IMR-90 (cell line): Measurements from ENCODE around the gene DDX41. TPM values are rescaled to one million over a fixed set of nuclear protein-coding genes. Genes with fewer than 3 reads are reported as not detected.

Experiments
- ATAC-seq: fragments of 200-7000 bp; cut with Tn5 transposase; 2 replicates; pipeline ENCODE4 v1.9.1; 2020; ENCODE audit warnings: low read depth, mild to moderate bottlenecking, moderate library complexity
- BruUV-seq: library from RNA; stranded (reverse); fragments of 400-500 nt; replicated peaks from 2 replicates; lab custom pipeline; 2021; lab: Mats Ljungman, UMichigan
- CTCF ChIA-PET: fragments of 300-600 bp; formaldehyde crosslinking; extraction: SDS; loops from one replicate; lab custom pipeline; 2021; ENCODE audit warnings: antibody characterized with exemption; lab: Yijun Ruan, JAX
- POLR2A ChIA-PET: fragments of 300-600 bp; sonication (Branson Sonifier 250); formaldehyde crosslinking; loops from one replicate; lab custom pipeline; 2022; ENCODE audit warnings: antibody characterized with exemption; ENCODE audit not compliant: unreplicated experiment; lab: Charles Lee
- DNase-seq: peaks from one replicate; pipeline ENCODE4 v3.0.0; 2013
- H2AFZ ChIP-seq: replicated peaks from 2 replicates; pipeline ENCODE3; 2013; ENCODE audit warnings: low read length, mild to moderate bottlenecking; ENCODE audit not compliant: poor library complexity
- H2AK5ac ChIP-seq: 2 replicates; pipeline ENCODE4 v1.6.1; 2013; ENCODE audit warnings: low read depth, low read length, inconsistent platforms
- H2AK9ac ChIP-seq: replicated peaks from 2 replicates; pipeline ENCODE3; 2013; ENCODE audit warnings: mild to moderate bottlenecking, low read depth, low read length, moderate library complexity; ENCODE audit not compliant: poor library complexity
- H2BK120ac ChIP-seq: 2 replicates; pipeline ENCODE4 v1.6.1; 2013; ENCODE audit warnings: low read depth, low read length, inconsistent platforms
- H2BK15ac ChIP-seq: 3 replicates; pipeline ENCODE4 v1.6.1; 2013; ENCODE audit warnings: low read depth, low read length, inconsistent platforms
- H2BK20ac ChIP-seq: 2 replicates; pipeline ENCODE4 v1.6.1; 2013; ENCODE audit warnings: low read depth, mild to moderate bottlenecking, inconsistent platforms, low read length, moderate library complexity
- H2BK5ac ChIP-seq: 2 replicates; pipeline ENCODE4 v1.6.1; 2013; ENCODE audit warnings: mild to moderate bottlenecking, low read depth, low read length, inconsistent platforms; ENCODE audit not compliant: poor library complexity, severe bottlenecking
- H3K14ac ChIP-seq: replicated peaks from 2 replicates; pipeline ENCODE4 v1.6.1; 2013; ENCODE audit warnings: low read depth, low read length, inconsistent platforms
- H3K18ac ChIP-seq: 2 replicates; pipeline ENCODE4 v1.6.1; 2013; ENCODE audit warnings: low read depth, low read length, control low read depth
- H3K23ac ChIP-seq: 2 replicates; pipeline ENCODE4 v1.6.1; 2013; ENCODE audit warnings: low read depth, low read length, inconsistent platforms
- H3K27ac ChIP-seq: 2 replicates; pipeline ENCODE4 v1.5.1; 2013; ENCODE audit warnings: mild to moderate bottlenecking, control low read depth, low read length; ENCODE audit not compliant: insufficient read depth
- H3K27me3 ChIP-seq: 2 replicates; pipeline ENCODE4 v1.6.1; 2013; ENCODE audit warnings: low read length; ENCODE audit not compliant: control insufficient read depth, insufficient read depth
- H3K36me3 ChIP-seq: 2 replicates; pipeline ENCODE4 v1.6.1; 2013; ENCODE audit warnings: low read length, mixed read lengths; ENCODE audit not compliant: control insufficient read depth, insufficient read depth
- H3K4ac ChIP-seq: 2 replicates; pipeline ENCODE4 v1.6.1; 2013; ENCODE audit warnings: low read depth, low read length, inconsistent platforms
- H3K4me1 ChIP-seq: 2 replicates; pipeline ENCODE4 v1.6.1; 2013; ENCODE audit warnings: low read length, mixed read lengths; ENCODE audit not compliant: control insufficient read depth, insufficient read depth
- H3K4me2 ChIP-seq: 2 replicates; pipeline ENCODE4 v1.6.1; 2013; ENCODE audit warnings: low read depth, mild to moderate bottlenecking, control low read depth, low read length, moderate library complexity
- H3K4me3 ChIP-seq: 2 replicates; pipeline ENCODE4 v1.5.1; 2013; ENCODE audit warnings: low read depth, mild to moderate bottlenecking, control low read depth, low read length, moderate library complexity; ENCODE audit not compliant: insufficient read depth
- H3K56ac ChIP-seq: 2 replicates; pipeline ENCODE4 v1.6.1; 2013; ENCODE audit warnings: low read length, inconsistent platforms; ENCODE audit not compliant: insufficient read depth; ENCODE audit errors: extremely low read depth
- H3K79me1 ChIP-seq, 2 experiments: 2 replicates each; pipeline ENCODE4 v1.6.1; 2013; ENCODE audit warnings: low read length in 2 of 2, inconsistent platforms in 1 of 2, low read depth in 1 of 2
- H3K9ac ChIP-seq: 2 replicates; pipeline ENCODE4 v1.6.1; 2013; ENCODE audit warnings: low read depth, low read length, control low read depth
- H3K9me1 ChIP-seq: 2 replicates; pipeline ENCODE4 v1.6.1; 2013; ENCODE audit warnings: low read length, inconsistent platforms; ENCODE audit not compliant: insufficient read depth
- H3K9me3 ChIP-seq: 2 replicates; pipeline ENCODE4 v1.6.1; 2013; ENCODE audit warnings: low read length; ENCODE audit not compliant: control insufficient read depth, insufficient read depth
- H4K20me1 ChIP-seq: 2 replicates; pipeline ENCODE4 v1.6.1; 2013; ENCODE audit warnings: low read length, inconsistent platforms; ENCODE audit not compliant: insufficient read depth
- H4K5ac ChIP-seq: 2 replicates; pipeline ENCODE4 v1.6.1; 2013; ENCODE audit warnings: mild to moderate bottlenecking, low read depth, low read length, control low read depth
- H4K8ac ChIP-seq, 2 experiments: 2 replicates each; pipeline ENCODE4 v1.6.1; 2013; ENCODE audit warnings: low read depth in 2 of 2, low read length in 2 of 2, control low read depth in 1 of 2, inconsistent platforms in 1 of 2
- H4K91ac ChIP-seq: 2 replicates; pipeline ENCODE4 v1.6.1; 2013; ENCODE audit warnings: low read depth, low read length, inconsistent platforms; ENCODE audit not compliant: insufficient read depth
- MAZ ChIP-seq: IDR thresholded peaks from 2 replicates; pipeline ENCODE4 v1.6.1; 2012; ENCODE audit warnings: low read depth, mild to moderate bottlenecking, low read length, improper control_type of control experiment, moderate library complexity, borderline replicate concordance
- POLR2A ChIP-seq: IDR thresholded peaks from 2 replicates; pipeline ENCODE4 v1.6.1; 2012; ENCODE audit warnings: mild to moderate bottlenecking, low read depth, low read length
- whole genome bisulfite sequencing, 2 experiments: methylation state at CpG; one replicate each; pipeline versions ENCODE4 v1.1.5 to v1.1.7; 2013; ENCODE audit warnings: missing lambda C conversion rate in 2 of 2; ENCODE audit not compliant: insufficient read length in 1 of 2; ENCODE audit errors: extremely low coverage in 2 of 2; 5-methylcytosine and 5-hydroxymethylcytosine counted together
- dilution Hi-C: fragments of 300-500 bp; cut with HindIII; formaldehyde crosslinking; loops from one replicate; pipeline ENCODE4 v1.14.3; 2018; ENCODE audit warnings: low sequenced_read_pairs; ENCODE audit not compliant: unreplicated experiment
- in situ Hi-C: fragments of 300-500 bp; cut with MboI; formaldehyde crosslinking; loops from 3 replicates; pipeline ENCODE4 v1.14.3; 2019; ENCODE audit warnings: low sequenced_read_pairs, inconsistent platforms, mixed read lengths
- intact Hi-C: fragments of 100-400 bp; cut with micrococcal nuclease; formaldehyde crosslinking; loops from 2 replicates; pipeline ENCODE4 v1.10.0; 2022
- polyA plus RNA-seq, 3 experiments: library from polyadenylated mRNA; depleted of rRNA; stranded (reverse); fragments of >200 nt; gene quantifications; 2 replicates each; pipeline ENCODE4 v1.2.3, GENCODE V29; 2012; ENCODE audit warnings: low replicate concordance in 1 of 3
- total RNA-seq: library from RNA; depleted of rRNA; stranded (reverse); fragments of >200 nt; gene quantifications from 2 replicates; pipeline ENCODE4 v1.2.3, GENCODE V29; 2012

DDX41 gene
- total and polyA plus RNA-seq, 2 of the 4 experiments (the other 2 are of a cell fraction): 130 to 170 TPM

DNA sequence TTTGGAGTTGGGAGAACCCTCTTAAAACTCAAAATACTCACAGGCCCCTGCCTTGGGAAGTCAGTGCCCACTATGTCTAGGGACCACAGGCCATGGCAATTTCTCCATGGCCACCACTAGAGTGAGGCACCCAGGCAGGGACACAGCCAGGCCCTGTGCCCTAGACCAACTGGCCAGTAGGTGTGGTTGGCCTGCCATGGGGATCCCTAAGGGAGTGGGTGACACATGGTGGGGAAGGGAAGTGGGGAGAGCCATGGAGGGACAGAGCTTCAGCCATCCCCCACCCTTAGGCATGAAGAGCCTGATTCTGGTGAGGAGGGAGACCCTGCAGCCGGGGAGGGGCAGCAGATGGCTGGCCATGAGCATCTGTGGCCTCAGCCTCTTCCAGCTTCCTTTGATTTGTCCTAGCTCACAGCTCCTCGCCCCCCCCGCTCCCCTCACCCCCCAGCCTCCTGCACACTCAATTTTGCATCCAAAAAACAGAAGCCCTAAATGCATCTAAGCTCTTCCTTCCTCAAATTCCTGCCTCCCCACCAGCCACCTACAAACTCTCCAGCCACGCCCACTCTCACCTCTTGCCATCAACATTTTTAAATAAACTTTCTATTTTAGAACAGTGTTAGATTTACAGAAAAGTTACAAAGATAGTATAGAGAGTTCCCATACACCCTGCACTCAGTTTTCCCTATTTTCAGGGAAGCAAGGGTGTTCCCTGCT, 41.8 kb downstream of the DDX41 start:
- H4K8ac ChIP-seq: no peak overlapping the region
- H4K91ac ChIP-seq: no peak overlapping the region
- H3K27ac ChIP-seq: no peak overlapping the region
- DNase-seq (no peak), ATAC-seq (no peak)
- no peak overlapping the region for H3K14ac ChIP-seq
- peak overlapping the region; percentile 30; the same call in 1 of the 2 replicates for H3K4ac ChIP-seq
- TF ChIP-seq MAZ (no peak), POLR2A (0 out of 2 replicates have a peak, but pooled peaks have one; percentile 69)
- no TSS peak for BruUV-seq
- H3K4me3 ChIP-seq: no peak overlapping the region
- H3K4me1 ChIP-seq: peaks cover 37% of the 10 kb centered on the region
- peak overlapping the region; percentile 29 for H2AK9ac ChIP-seq
- no peak overlapping the region for H4K5ac ChIP-seq
- no peaks in the 10 kb centered on the region for H3K9me3 ChIP-seq
- H3K27me3 ChIP-seq: no peaks in the 10 kb centered on the region
- WGBS, 2 experiments: no CpG with 5 or more reads among the region's 4 CpGs
- dilution Hi-C loops: no loop called here
- H3K9me1 ChIP-seq: peaks cover 25% of the 10 kb centered on the region
- peaks cover 21% of the 10 kb centered on the region for H3K36me3 ChIP-seq
- H2AK5ac ChIP-seq: peak overlapping the region; percentile 23; the same call in 1 of the 2 replicates
- intact Hi-C loops: no loop called here
- H3K9ac ChIP-seq: no peak overlapping the region
- H2BK5ac ChIP-seq: no peak overlapping the region
- H3K18ac ChIP-seq: no peak overlapping the region
- CTCF ChIA-PET: interaction anchor here (0.9 kb wide), 1 partner anchor 120 kb away, joined by 10 read pairs; no protein-coding TSS in a partner anchor
- no peak overlapping the region for H3K4me2 ChIP-seq
- no peak overlapping the region for H3K23ac ChIP-seq
- H3K56ac ChIP-seq: no peak overlapping the region
- no peak overlapping the region for H2BK15ac ChIP-seq
- peaks cover 3 to 30% of the 10 kb centered on the region in 2 experiments; a peak in 2 of 4 replicates for H3K79me1 ChIP-seq
- in situ Hi-C loops: no loop called here
- H2BK20ac ChIP-seq: no peak overlapping the region
- H2BK120ac ChIP-seq: no peak overlapping the region
- POLR2A ChIA-PET: interaction anchor here (0.9 kb wide), 1 partner anchor 14 kb away, joined by 7 read pairs; no protein-coding TSS in a partner anchor
- peaks cover 53% of the 10 kb centered on the region for H4K20me1 ChIP-seq
- H2AFZ ChIP-seq: no peak overlapping the region
